H9 (cell line): ENCODE results near the gene GSG1L2. TPM values are rescaled to one million over a fixed set of nuclear protein-coding genes. Genes with fewer than 3 reads are reported as not detected.

ENCODE experiments used
- DNase-seq: peaks from one replicate; pipeline ENCODE4 v3.0.0-alpha.2; 2017
- H2AFZ ChIP-seq: one replicate; pipeline ENCODE4 v1.6.1; 2013; ENCODE audit warnings: mild to moderate bottlenecking, low read length, control low read depth, moderate library complexity
- H2AK5ac ChIP-seq: 2 replicates; pipeline ENCODE4 v1.6.1; 2013; ENCODE audit warnings: low read length, control low read depth, mixed read lengths; ENCODE audit not compliant: insufficient read length
- H2BK120ac ChIP-seq: one replicate; pipeline ENCODE4 v1.6.1; 2013; ENCODE audit warnings: low read depth, mild to moderate bottlenecking, low read length, control low read depth, inconsistent platforms; ENCODE audit not compliant: poor library complexity, severe bottlenecking
- H2BK12ac ChIP-seq: 2 replicates; pipeline ENCODE4 v1.6.1; 2013; ENCODE audit warnings: low read length, control low read depth, mixed read lengths, low read depth; ENCODE audit not compliant: insufficient read length
- H2BK15ac ChIP-seq: 2 replicates; pipeline ENCODE4 v1.6.1; 2013; ENCODE audit warnings: low read depth, low read length, control low read depth
- H2BK20ac ChIP-seq: one replicate; pipeline ENCODE4 v1.6.1; 2013; ENCODE audit warnings: low read depth, mild to moderate bottlenecking, low read length, control low read depth, inconsistent platforms; ENCODE audit not compliant: poor library complexity, severe bottlenecking
- H2BK5ac ChIP-seq: 2 replicates; pipeline ENCODE4 v1.6.1; 2013; ENCODE audit warnings: low read length, control low read depth, mixed read lengths; ENCODE audit not compliant: insufficient read length
- H3K14ac ChIP-seq: 2 replicates; pipeline ENCODE4 v1.6.1; 2013; ENCODE audit warnings: low read length, control low read depth; ENCODE audit not compliant: insufficient read depth
- H3K18ac ChIP-seq: 2 replicates; pipeline ENCODE4 v1.6.1; 2013; ENCODE audit warnings: low read depth, mild to moderate bottlenecking, mixed read lengths, low read length, control low read depth; ENCODE audit not compliant: insufficient read length
- H3K23ac ChIP-seq: 2 replicates; pipeline ENCODE4 v1.6.1; 2013; ENCODE audit warnings: low read length, control low read depth, mixed read lengths, low read depth; ENCODE audit not compliant: insufficient read length
- H3K23me2 ChIP-seq: 2 replicates; pipeline ENCODE4 v1.6.1; 2013; ENCODE audit warnings: low read depth, mild to moderate bottlenecking, mixed read lengths, low read length, control low read depth; ENCODE audit not compliant: insufficient read length, poor library complexity, severe bottlenecking
- H3K27ac ChIP-seq: 2 replicates; pipeline ENCODE4 v1.5.1; 2013; ENCODE audit warnings: low read length, control low read depth, mixed read lengths, low read depth; ENCODE audit not compliant: insufficient read length
- H3K27me3 ChIP-seq: 2 replicates; pipeline ENCODE4 v1.6.1; 2013; ENCODE audit warnings: low read length, control low read depth, inconsistent platforms; ENCODE audit not compliant: insufficient read depth
- H3K4ac ChIP-seq: 2 replicates; pipeline ENCODE4 v1.6.1; 2013; ENCODE audit warnings: low read depth, mild to moderate bottlenecking, control low read depth, inconsistent platforms, low read length, moderate library complexity
- H3K4me1 ChIP-seq: 2 replicates; pipeline ENCODE4 v1.6.1; 2013; ENCODE audit warnings: low read length, control low read depth, inconsistent platforms; ENCODE audit not compliant: insufficient read depth
- H3K4me2 ChIP-seq: 2 replicates; pipeline ENCODE4 v1.6.1; 2013; ENCODE audit warnings: low read length, control low read depth, mixed read lengths; ENCODE audit not compliant: insufficient read length, insufficient read depth
- H3K56ac ChIP-seq: 2 replicates; pipeline ENCODE4 v1.6.1; 2013; ENCODE audit warnings: low read depth, mild to moderate bottlenecking, mixed read lengths, low read length, control low read depth; ENCODE audit not compliant: insufficient read length
- H3K79me1 ChIP-seq: 2 replicates; pipeline ENCODE4 v1.6.1; 2013; ENCODE audit warnings: low read depth, mild to moderate bottlenecking, moderate library complexity, low read length, control low read depth, inconsistent platforms; ENCODE audit not compliant: insufficient read depth, poor library complexity, severe bottlenecking
- H3K79me2 ChIP-seq: 2 replicates; pipeline ENCODE4 v1.6.1; 2013; ENCODE audit warnings: low read length, control low read depth, inconsistent platforms; ENCODE audit not compliant: insufficient read depth
- H3K9ac ChIP-seq: 2 replicates; pipeline ENCODE4 v1.6.1; 2013; ENCODE audit warnings: low read length, control low read depth, mixed read lengths; ENCODE audit not compliant: insufficient read length; ENCODE audit errors: extremely low read depth
- H3K9me3 ChIP-seq: one replicate; pipeline ENCODE4 v1.6.1; 2013; ENCODE audit warnings: low read depth, low read length, inconsistent platforms; ENCODE audit not compliant: control insufficient read depth
- H3T11ph ChIP-seq: one replicate; pipeline ENCODE4 v1.6.1; 2013; ENCODE audit warnings: mild to moderate bottlenecking, low read length, control low read depth, inconsistent platforms
- H4K20me1 ChIP-seq: one replicate; pipeline ENCODE4 v1.6.1; 2013; ENCODE audit not compliant: control insufficient read depth, insufficient read length, insufficient read depth
- H4K5ac ChIP-seq: 2 replicates; pipeline ENCODE4 v1.6.1; 2013; ENCODE audit warnings: low read depth, mild to moderate bottlenecking, mixed read lengths, low read length, control low read depth; ENCODE audit not compliant: insufficient read length
- H4K8ac ChIP-seq: replicated peaks from 2 replicates; pipeline ENCODE4 v1.6.1; 2013; ENCODE audit warnings: low read length, control low read depth, mixed read lengths, low read depth; ENCODE audit not compliant: insufficient read length
- H4K91ac ChIP-seq: 2 replicates; pipeline ENCODE4 v1.6.1; 2013; ENCODE audit warnings: low read depth, mild to moderate bottlenecking, moderate library complexity, mixed read lengths, low read length, control low read depth; ENCODE audit not compliant: insufficient read length
- H3K27ac Mint-ChIP-seq, 3 experiments: 2 replicates in 2 of 3; 3 replicates in 1 of 3; pipeline ENCODE4 v1.8.0; 2020 to 2021; ENCODE audit warnings: mixed read lengths in 3 of 3, mild to moderate bottlenecking in 1 of 3, moderate library complexity in 1 of 3
- H3K27me3 Mint-ChIP-seq: 2 replicates; pipeline ENCODE4 v1.8.0; 2021; ENCODE audit warnings: low read depth, mild to moderate bottlenecking, moderate library complexity, mixed read lengths
- H3K36me3 Mint-ChIP-seq, 3 experiments: 2 replicates in 2 of 3; 3 replicates in 1 of 3; pipeline ENCODE4 v1.8.0; 2020 to 2021; ENCODE audit warnings: low read depth in 3 of 3, mixed read lengths in 3 of 3; ENCODE audit not compliant: insufficient read depth in 1 of 3
- H3K4me1 Mint-ChIP-seq, 2 experiments: 2 replicates each; pipeline ENCODE4 v1.8.0; 2020; ENCODE audit warnings: mixed read lengths in 2 of 2
- H3K4me3 Mint-ChIP-seq, 2 experiments: 2 replicates in 1 of 2; 3 replicates in 1 of 2; pipeline ENCODE4 v1.8.0; 2020 to 2021; ENCODE audit warnings: mild to moderate bottlenecking in 2 of 2, mixed read lengths in 2 of 2, moderate library complexity in 1 of 2
- H3K9me3 Mint-ChIP-seq, 2 experiments: 2 replicates in 1 of 2; 3 replicates in 1 of 2; pipeline ENCODE4 v1.8.0; 2020; ENCODE audit warnings: mild to moderate bottlenecking in 2 of 2, mixed read lengths in 2 of 2, moderate library complexity in 1 of 2
- CTCF ChIP-seq: fragments of 200-600 bp; sonication (generic); conservative IDR thresholded peaks from 3 replicates; pipeline ENCODE4 v1.8.0; 2021; ENCODE audit warnings: antibody characterized with exemption, mild to moderate bottlenecking
- WGBS: extraction: QIAGEN DNeasy Blood & Tissue Kit; methylation state at CpG from one replicate; pipeline ENCODE4 v1.1.7; 2013; ENCODE audit warnings: missing lambda C conversion rate, low lambda C conversion rate, mixed read lengths; ENCODE audit not compliant: insufficient read length; ENCODE audit errors: extremely low coverage; 5-methylcytosine and 5-hydroxymethylcytosine counted together
- total RNA-seq: library from RNA; stranded (reverse); gene quantifications from 2 replicates; pipeline ENCODE4 v1.2.1, GENCODE V29; 2021

GSG1L2 gene
- total RNA-seq, 1 experiment from 2014 or later, result not detected

GRCh38 chr17:9771465-9771864 is 50.4 kb downstream of the GSG1L2 start:
- TF ChIP-seq CTCF, result no peak
- H3K23me2 ChIP-seq, result no peaks in the 10 kb centered on the region
- H4K5ac ChIP-seq, result no peak overlapping the region
- no peak overlapping the region for H2BK12ac ChIP-seq
- no peaks in the 10 kb centered on the region for H3K79me2 ChIP-seq
- H3K4me3 Mint-ChIP-seq, result no peak overlapping the region
- no peaks in the 10 kb centered on the region for H4K20me1 ChIP-seq
- peaks cover 0 to 4% of the 10 kb centered on the region in 2 experiments; a peak in 1 of 4 replicates for H3K4me1 Mint-ChIP-seq
- no peaks in the 10 kb centered on the region for H3K79me1 ChIP-seq
- no peak overlapping the region for H2BK15ac ChIP-seq
- no peak overlapping the region for H2AK5ac ChIP-seq
- no peak overlapping the region for H3K56ac ChIP-seq
- H3K9me3 Mint-ChIP-seq, result peaks cover 5 to 7% of the 10 kb centered on the region in 2 experiments; a peak in 4 of 5 replicates
- DNase-seq, result no peak
- H3K27me3 ChIP-seq, result no peaks in the 10 kb centered on the region
- H3K36me3 Mint-ChIP-seq, result no peaks in the 10 kb centered on the region
- no peak overlapping the region for H3K14ac ChIP-seq
- H3K4ac ChIP-seq, result no peak overlapping the region
- no peak overlapping the region for H4K91ac ChIP-seq
- H3K9ac ChIP-seq, result no peak overlapping the region
- H3K4me2 ChIP-seq, result no peak overlapping the region
- H3K18ac ChIP-seq, result no peak overlapping the region
- H3K27ac ChIP-seq, result no peak overlapping the region
- no peaks in the 10 kb centered on the region; the same call in 1 of the 2 replicates for H3K27me3 Mint-ChIP-seq
- no peak overlapping the region for H2AFZ ChIP-seq
- no CpG with 5 or more reads among the region's 27 CpGs for WGBS
- no peaks in the 10 kb centered on the region for H3K9me3 ChIP-seq
- no peaks in the 10 kb centered on the region for H3K4me1 ChIP-seq
- no peak overlapping the region for H2BK5ac ChIP-seq
- no peak overlapping the region for H3K27ac Mint-ChIP-seq
- H4K8ac ChIP-seq, result no peak overlapping the region
- no peak overlapping the region for H2BK120ac ChIP-seq
- no peak overlapping the region for H2BK20ac ChIP-seq
- H3K23ac ChIP-seq, result no peak overlapping the region
- H3T11ph ChIP-seq, result no peak overlapping the region
